ENCODE data around the gene STRADB.

DNA sequence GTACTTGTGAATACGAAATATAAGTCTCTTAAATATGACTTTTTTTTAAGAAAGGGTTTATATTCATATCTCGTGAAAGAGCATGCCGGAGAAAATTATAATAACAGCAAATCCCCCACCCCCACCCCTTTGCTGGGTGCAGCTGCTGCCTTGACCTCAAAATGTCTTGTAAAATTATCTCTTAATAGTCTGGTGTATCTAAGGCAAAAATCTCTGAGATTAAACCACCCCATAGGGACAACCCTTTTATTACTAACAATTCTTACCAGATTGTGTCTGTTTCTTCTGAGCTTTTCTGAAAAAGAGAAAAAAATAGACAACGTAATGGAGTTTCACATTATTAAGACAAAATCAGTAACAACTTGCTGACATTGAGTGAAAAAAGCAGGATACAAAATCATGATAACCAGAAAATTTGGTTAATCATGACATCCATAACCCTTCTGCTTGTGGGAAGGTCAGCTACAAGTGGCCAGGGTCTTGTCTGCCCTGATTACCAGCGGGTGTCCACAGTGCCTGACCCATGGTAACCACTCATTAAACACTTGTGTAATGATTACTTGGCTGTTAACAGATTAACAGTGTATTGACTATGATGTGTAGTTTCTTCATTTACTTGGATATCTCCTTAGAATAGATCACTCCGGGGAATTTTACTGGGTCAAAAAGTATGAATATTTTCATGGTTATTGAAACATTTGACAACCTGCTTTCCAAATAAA is 1.5 kb downstream of the STRADB start:
- TF ChIP-seq, protein P1, sequence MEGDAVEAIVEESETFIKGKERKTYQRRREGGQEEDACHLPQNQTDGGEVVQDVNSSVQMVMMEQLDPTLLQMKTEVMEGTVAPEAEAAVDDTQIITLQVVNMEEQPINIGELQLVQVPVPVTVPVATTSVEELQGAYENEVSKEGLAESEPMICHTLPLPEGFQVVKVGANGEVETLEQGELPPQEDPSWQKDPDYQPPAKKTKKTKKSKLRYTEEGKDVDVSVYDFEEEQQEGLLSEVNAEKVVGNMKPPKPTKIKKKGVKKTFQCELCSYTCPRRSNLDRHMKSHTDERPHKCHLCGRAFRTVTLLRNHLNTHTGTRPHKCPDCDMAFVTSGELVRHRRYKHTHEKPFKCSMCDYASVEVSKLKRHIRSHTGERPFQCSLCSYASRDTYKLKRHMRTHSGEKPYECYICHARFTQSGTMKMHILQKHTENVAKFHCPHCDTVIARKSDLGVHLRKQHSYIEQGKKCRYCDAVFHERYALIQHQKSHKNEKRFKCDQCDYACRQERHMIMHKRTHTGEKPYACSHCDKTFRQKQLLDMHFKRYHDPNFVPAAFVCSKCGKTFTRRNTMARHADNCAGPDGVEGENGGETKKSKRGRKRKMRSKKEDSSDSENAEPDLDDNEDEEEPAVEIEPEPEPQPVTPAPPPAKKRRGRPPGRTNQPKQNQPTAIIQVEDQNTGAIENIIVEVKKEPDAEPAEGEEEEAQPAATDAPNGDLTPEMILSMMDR (IDR thresholded peaks at IDR 0.05; ENCODE audit: insufficient read depth, low read length, poor library complexity, severe bottlenecking) = no peak
- no peak for TF ChIP-seq EZH2phosphoT487 (conservative IDR thresholded peaks at IDR 0.05; ENCODE audit: low read length)

Data from SU-DHL-6 (cell line).